Stimulated activated CD8-positive, alpha-beta memory T cell treated with anti-CD3 and anti-CD28 coated beads, Interleukin-15, amount 100 ng/mL, for 4 hours (primary cell): ENCODE measurements around the gene CLRN1.

Experiments used
- DNase-seq, 2 donors: peaks; one replicate each; pipeline ENCODE4 v3.0.0-alpha.2; 2020; ENCODE audit warnings: low read depth in 2 of 2

CLRN1 gene

DNA sequence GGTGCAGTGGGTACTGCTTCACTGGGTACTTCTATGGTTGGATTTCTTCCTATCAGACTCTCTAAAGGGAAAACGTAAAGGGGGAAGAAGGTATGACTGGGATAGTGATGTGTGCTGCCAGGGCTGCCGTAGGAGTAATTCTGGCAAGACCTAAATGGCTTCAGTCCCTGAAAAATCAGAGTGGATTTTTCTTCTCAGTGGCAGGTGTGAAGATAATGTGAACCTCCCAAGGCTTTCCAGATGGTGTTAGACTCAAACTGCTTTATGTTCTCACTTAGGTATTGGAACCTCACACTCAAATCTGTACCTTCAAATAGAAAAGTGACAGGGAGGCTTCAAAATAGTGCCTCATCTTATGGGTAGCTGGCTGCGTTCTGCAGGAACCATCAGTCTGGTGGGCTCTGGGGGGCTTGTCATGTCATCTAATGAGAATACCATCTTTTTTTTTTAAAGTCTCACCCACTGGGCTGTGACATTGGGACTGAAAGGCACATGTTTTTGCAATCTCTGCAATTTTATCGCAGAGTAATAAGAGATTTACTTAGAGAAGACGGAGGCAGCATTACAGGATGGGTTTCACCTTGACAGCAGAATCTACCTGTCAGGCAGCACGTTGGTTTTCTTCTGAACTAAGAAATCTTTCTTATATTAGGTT, 95.8 kb downstream of the CLRN1 start:
- DNase-seq: no peak
